Mesothelial cell of epicardium (in vitro differentiated cells): ENCODE measurements around the gene DPP6. TPM values are rescaled to one million over a fixed set of nuclear protein-coding genes. Genes with fewer than 3 reads are reported as not detected.

Source experiments
- DNase-seq, 2 experiments: peaks; one replicate each; pipeline ENCODE4 v3.0.0; 2021; ENCODE audit warnings: low spot score in 2 of 2; ENCODE audit not compliant: unreplicated experiment in 2 of 2
- H3K27ac Mint-ChIP-seq: 2 replicates; pipeline ENCODE4 v1.8.0; 2021; ENCODE audit warnings: mixed read lengths
- H3K27me3 Mint-ChIP-seq: 2 replicates; pipeline ENCODE4 v1.8.0; 2021; ENCODE audit warnings: low read depth, mixed read lengths
- H3K36me3 Mint-ChIP-seq: 2 replicates; pipeline ENCODE4 v1.8.0; 2021; ENCODE audit warnings: mixed read lengths
- H3K4me1 Mint-ChIP-seq: 2 replicates; pipeline ENCODE4 v1.8.0; 2021; ENCODE audit warnings: mixed read lengths
- H3K4me3 Mint-ChIP-seq: 2 replicates; pipeline ENCODE4 v1.8.0; 2021; ENCODE audit warnings: mild to moderate bottlenecking, moderate library complexity, mixed read lengths
- H3K9me3 Mint-ChIP-seq: 2 replicates; pipeline ENCODE4 v1.8.0; 2021; ENCODE audit warnings: mixed read lengths
- total RNA-seq: library from RNA; stranded (reverse); gene quantifications from 3 replicates; pipeline ENCODE4 v1.2.1, GENCODE V29; 2021
- TF ChIP-seq, protein P1 (sequence below): fragments of 200-600 bp; sonication (generic); IDR thresholded peaks from one replicate; pipeline ENCODE4 v1.5.0; 2021; ENCODE audit warnings: antibody characterized with exemption; ENCODE audit not compliant: unreplicated experiment

DPP6 gene
- total RNA-seq, 1 donor from 2014 or later: 0.09 TPM

DNA sequence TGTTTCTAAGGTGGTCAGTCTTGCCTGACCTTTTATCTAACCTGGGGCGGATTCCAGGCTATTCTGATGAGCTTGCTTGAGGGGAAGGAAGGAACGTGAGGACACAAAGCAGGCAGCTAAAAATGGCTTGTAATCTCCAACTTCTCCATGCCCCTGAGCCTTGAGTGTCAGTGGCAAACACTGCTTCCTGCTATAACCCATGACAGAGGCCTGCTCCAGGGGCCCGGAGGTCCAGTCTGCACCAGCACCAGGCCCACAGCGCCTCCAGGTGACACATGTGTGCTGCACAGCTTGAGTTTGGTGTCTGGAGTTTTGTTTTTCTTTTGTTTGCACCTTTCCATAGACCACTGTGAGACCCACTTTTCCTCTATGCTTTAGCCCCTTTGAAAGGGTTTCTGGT is 742.8 kb downstream of the DPP6 start:
- Mint-ChIP-seq H3K27ac (no peak overlapping the region), H3K4me3 (no peak overlapping the region), H3K36me3 (no peaks in the 10 kb centered on the region), H3K9me3 (no peaks in the 10 kb centered on the region), H3K4me1 (peaks cover 2% of the 10 kb centered on the region), H3K27me3 (peaks cover 78% of the 10 kb centered on the region)
- DNase-seq: no peak
- TF ChIP-seq, protein P1, sequence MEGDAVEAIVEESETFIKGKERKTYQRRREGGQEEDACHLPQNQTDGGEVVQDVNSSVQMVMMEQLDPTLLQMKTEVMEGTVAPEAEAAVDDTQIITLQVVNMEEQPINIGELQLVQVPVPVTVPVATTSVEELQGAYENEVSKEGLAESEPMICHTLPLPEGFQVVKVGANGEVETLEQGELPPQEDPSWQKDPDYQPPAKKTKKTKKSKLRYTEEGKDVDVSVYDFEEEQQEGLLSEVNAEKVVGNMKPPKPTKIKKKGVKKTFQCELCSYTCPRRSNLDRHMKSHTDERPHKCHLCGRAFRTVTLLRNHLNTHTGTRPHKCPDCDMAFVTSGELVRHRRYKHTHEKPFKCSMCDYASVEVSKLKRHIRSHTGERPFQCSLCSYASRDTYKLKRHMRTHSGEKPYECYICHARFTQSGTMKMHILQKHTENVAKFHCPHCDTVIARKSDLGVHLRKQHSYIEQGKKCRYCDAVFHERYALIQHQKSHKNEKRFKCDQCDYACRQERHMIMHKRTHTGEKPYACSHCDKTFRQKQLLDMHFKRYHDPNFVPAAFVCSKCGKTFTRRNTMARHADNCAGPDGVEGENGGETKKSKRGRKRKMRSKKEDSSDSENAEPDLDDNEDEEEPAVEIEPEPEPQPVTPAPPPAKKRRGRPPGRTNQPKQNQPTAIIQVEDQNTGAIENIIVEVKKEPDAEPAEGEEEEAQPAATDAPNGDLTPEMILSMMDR: no peak

GRCh38 chr7:154795437-154795836 is 743.2 kb downstream of the DPP6 start:
- H3K4me1 Mint-ChIP-seq: peaks cover 2% of the 10 kb centered on the region
- no peaks in the 10 kb centered on the region for H3K36me3 Mint-ChIP-seq
- no peaks in the 10 kb centered on the region for H3K9me3 Mint-ChIP-seq

GRCh38 chr7:154804449-154804848 is 752.3 kb downstream of the DPP6 start:
- Mint-ChIP-seq H3K4me3 (no peak overlapping the region), H3K4me1 (no peaks in the 10 kb centered on the region), H3K27me3 (peaks cover 7% of the 10 kb centered on the region), H3K27ac (no peak overlapping the region), H3K9me3 (peaks cover 3% of the 10 kb centered on the region), H3K36me3 (no peaks in the 10 kb centered on the region)
- TF ChIP-seq, protein P1: no peak
- no peak for DNase-seq

More at GRCh38 chr7:154795437-154795836, 743.2 kb downstream of the DPP6 start:
- H3K27ac Mint-ChIP-seq: no peak overlapping the region
- TF ChIP-seq, protein P1: no peak
- H3K27me3 Mint-ChIP-seq: peaks cover 78% of the 10 kb centered on the region
- no peak for DNase-seq
- no peak overlapping the region for H3K4me3 Mint-ChIP-seq

DNA sequence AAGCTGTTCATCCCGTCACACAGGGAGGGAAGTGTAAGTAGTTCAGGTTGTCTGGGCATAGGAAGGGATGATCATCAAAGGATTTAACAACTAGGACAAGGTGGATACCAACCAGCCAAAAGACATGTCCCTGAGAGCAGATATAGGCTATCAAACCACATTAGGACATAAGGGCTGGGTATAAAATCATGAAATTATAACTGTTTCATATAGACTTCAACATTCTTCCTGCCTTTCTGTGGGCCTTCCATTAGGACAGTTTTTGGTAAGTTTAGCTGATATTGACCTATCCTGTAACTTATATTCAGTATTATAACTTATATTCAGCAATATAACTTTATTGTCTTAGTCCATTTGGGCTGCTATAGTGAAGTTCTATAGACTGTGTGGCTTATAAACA is 759.8 kb downstream of the DPP6 start:
- Mint-ChIP-seq H3K36me3 (peaks cover 2% of the 10 kb centered on the region), H3K4me3 (no peak overlapping the region), H3K27me3 (no peaks in the 10 kb centered on the region), H3K4me1 (no peaks in the 10 kb centered on the region), H3K9me3 (peaks cover 40% of the 10 kb centered on the region), H3K27ac (no peak overlapping the region)
- TF ChIP-seq, protein P1: no peak
- no peak for DNase-seq

DNA sequence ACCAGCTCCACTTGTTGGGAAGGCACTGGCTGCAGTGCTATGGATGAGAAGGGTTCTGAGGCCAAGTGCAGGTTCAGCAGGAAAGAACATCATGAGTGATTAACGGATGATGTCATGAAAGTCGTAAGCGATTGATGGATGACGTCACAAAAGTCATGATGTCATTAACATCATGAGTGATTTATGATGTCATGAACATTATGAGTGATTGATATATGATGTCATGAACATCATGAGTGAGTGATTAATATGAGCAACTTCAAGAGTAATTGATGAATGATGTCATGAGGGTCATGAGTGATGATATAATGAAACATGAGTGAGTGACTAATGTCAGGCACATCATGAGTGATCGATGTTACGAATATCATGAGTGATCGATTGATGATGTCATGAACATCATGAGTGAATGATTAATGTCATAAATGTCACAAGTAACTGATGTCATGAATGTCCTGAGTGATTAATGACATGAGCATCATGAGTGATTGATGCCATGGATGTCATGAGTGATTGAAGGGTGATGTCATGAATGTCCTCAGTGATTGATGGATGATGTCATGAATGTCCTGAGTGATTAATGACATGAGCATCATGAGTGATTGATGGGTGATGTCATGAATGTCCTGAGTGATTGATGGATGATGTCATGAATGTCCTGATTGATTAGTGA is 765.2 kb downstream of the DPP6 start:
- no peak for DNase-seq
- peaks cover 23% of the 10 kb centered on the region for H3K9me3 Mint-ChIP-seq
- H3K27ac Mint-ChIP-seq: no peak overlapping the region
- H3K4me1 Mint-ChIP-seq: no peaks in the 10 kb centered on the region
- no peak overlapping the region for H3K4me3 Mint-ChIP-seq
- peaks cover 2% of the 10 kb centered on the region for H3K36me3 Mint-ChIP-seq
- TF ChIP-seq, protein P1: no peak
- no peaks in the 10 kb centered on the region for H3K27me3 Mint-ChIP-seq
